Hindlimb muscle (tissue), 1 donor: ENCODE measurements around the gene PRKCI. TPM values are rescaled to one million over a fixed set of nuclear protein-coding genes. Genes with fewer than 3 reads are reported as not detected.
"Not testable (repeated sequence)": the region's sequence is repeated elsewhere in the genome, so short reads cannot be mapped to it uniquely, and the experiment has no call there.

ENCODE experiments used
- DNase-seq: peaks from one replicate; pipeline ENCODE4 v3.0.0-alpha.2; 2013
- polyA plus RNA-seq: library from polyadenylated mRNA; unstranded; fragments of 120-200 nt; gene quantifications from one replicate; pipeline ENCODE4 v1.2.1, GENCODE V29; 2013; ENCODE audit not compliant: insufficient read length

PRKCI gene
- polyA plus RNA-seq, 1 donor, result 19.3 TPM

GRCh38 chr3:170296703-170297102 lies 74.5 kb downstream of the PRKCI start:
- no peak for DNase-seq

- DNase-seq, result peak; percentile 16
Observed at GRCh38 chr3:170301405-170301804, 79.2 kb downstream of the PRKCI start.

- DNase-seq, result no peak
Observed at GRCh38 chr3:170302008-170302407, 79.8 kb downstream of the PRKCI start.

GRCh38 chr3:170306015-170306414 lies 83.8 kb downstream of the PRKCI start:
- DNase-seq, result no peak

GRCh38 chr3:170307671-170308405 lies 85.6 kb downstream of the PRKCI start:
- no peak for DNase-seq

- DNase-seq, result no peak
Observed at GRCh38 chr3:170309046-170309445, 86.8 kb downstream of the PRKCI start.

GRCh38 chr3:170317954-170318353 lies 95.7 kb downstream of the PRKCI start:
- DNase-seq, result no peak

- DNase-seq, result no peak
Observed at GRCh38 chr3:170320461-170321121, 98.4 kb downstream of the PRKCI start.

GRCh38 chr3:170321321-170322034 lies 99.3 kb downstream of the PRKCI start:
- no peak for DNase-seq

- DNase-seq, result no peak
Observed at GRCh38 chr3:170322566-170323269, 100.5 kb downstream of the PRKCI start.

- DNase-seq, result no peak
Observed at GRCh38 chr3:170323331-170323730, 101.1 kb downstream of the PRKCI start.

GRCh38 chr3:170324962-170325361 lies 102.7 kb downstream of the PRKCI start:
- no peak for DNase-seq

- no peak for DNase-seq
Observed at GRCh38 chr3:170327040-170327808, 105.0 kb downstream of the PRKCI start.

GRCh38 chr3:170327868-170328548 lies 105.8 kb downstream of the PRKCI start:
- DNase-seq, result not testable (repeated sequence)

GRCh38 chr3:170330366-170330765 lies 108.1 kb downstream of the PRKCI start:
- no peak for DNase-seq

GRCh38 chr3:170331143-170331542 lies 108.9 kb downstream of the PRKCI start:
- DNase-seq, result no peak

- DNase-seq, result no peak
Observed at GRCh38 chr3:170337420-170337819, 115.2 kb downstream of the PRKCI start.

- no peak for DNase-seq
Observed at GRCh38 chr3:170338690-170339340, 116.6 kb downstream of the PRKCI start.

- DNase-seq, result not testable (repeated sequence)
Observed at GRCh38 chr3:170342273-170342672, 120.0 kb downstream of the PRKCI start.

- DNase-seq, result not testable (repeated sequence)
Observed at GRCh38 chr3:170343859-170344258, 121.6 kb downstream of the PRKCI start.

GRCh38 chr3:170344971-170345370 lies 122.7 kb downstream of the PRKCI start:
- no peak for DNase-seq
